RWPE1 (cell line): ENCODE measurements around the gene HOXA9.

Experiments
- CTCF ChIA-PET: fragments of 350-600 bp; sonication (Branson Sonifier 250); formaldehyde crosslinking; extraction: SDS; loops from one replicate; lab custom pipeline; 2021; lab: Yijun Ruan, JAX
- POLR2A ChIA-PET: fragments of 400-600 bp; formaldehyde crosslinking; extraction: SDS; loops from one replicate; lab custom pipeline; 2020; ENCODE audit warnings: antibody characterized with exemption; ENCODE audit not compliant: low non-redundant PET; lab: Yijun Ruan, JAX
- DNase-seq: peaks from one replicate; pipeline ENCODE4 v3.0.0; 2012; ENCODE audit warnings: low spot score
- H3K27ac ChIP-seq: fragments of 450-650 bp; 2 replicates; pipeline ENCODE4 v1.5.1; 2017
- TF ChIP-seq, protein P1 (sequence below): fragments of 450-650 bp; conservative IDR thresholded peaks from 2 replicates; pipeline ENCODE4 v1.5.1; 2017; ENCODE audit warnings: low read depth, mild to moderate bottlenecking

The HOXA9 gene

DNA sequence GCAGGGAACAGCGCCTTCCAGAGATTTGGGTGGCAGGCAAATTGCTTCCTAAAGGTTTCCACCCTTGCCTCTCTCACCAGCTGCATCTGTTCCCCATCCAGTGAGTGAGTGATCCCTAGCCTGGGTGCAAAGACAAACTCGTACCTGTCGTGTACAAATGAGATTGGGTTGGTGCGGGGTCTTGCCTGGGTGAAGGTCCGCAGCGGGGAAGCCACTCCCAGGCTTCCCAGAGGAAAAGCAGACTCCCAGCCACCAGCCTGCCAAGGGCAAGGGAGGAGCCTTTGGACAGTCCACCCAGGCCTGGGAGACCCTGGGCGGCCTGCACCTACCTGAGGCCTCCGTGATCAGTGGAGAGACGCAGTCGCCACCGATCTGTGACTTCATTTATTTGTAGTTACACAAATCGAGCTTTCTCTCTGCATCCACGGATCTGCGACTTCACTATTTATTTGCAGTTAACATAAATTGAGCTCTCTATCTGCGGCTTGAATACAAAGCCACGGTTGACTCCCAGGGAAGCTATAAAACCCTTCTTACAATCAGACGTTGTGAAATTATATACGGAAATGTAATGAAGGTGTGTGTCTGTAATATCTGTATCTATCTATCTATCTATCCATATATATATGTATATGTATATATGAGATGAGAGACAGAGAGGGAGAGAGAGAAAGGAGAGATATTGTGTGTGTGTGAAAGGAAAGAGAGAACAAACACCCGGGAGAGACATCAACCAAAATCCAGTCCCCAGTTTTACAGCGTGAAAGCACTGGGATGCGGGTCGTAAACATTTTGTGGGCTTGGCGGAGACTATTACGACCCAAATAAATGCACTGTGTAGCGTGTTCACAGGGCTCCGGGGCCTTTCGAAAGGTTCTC lies 5.8 kb downstream of the HOXA9 start:
- TF ChIP-seq, protein P1, sequence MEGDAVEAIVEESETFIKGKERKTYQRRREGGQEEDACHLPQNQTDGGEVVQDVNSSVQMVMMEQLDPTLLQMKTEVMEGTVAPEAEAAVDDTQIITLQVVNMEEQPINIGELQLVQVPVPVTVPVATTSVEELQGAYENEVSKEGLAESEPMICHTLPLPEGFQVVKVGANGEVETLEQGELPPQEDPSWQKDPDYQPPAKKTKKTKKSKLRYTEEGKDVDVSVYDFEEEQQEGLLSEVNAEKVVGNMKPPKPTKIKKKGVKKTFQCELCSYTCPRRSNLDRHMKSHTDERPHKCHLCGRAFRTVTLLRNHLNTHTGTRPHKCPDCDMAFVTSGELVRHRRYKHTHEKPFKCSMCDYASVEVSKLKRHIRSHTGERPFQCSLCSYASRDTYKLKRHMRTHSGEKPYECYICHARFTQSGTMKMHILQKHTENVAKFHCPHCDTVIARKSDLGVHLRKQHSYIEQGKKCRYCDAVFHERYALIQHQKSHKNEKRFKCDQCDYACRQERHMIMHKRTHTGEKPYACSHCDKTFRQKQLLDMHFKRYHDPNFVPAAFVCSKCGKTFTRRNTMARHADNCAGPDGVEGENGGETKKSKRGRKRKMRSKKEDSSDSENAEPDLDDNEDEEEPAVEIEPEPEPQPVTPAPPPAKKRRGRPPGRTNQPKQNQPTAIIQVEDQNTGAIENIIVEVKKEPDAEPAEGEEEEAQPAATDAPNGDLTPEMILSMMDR = no peak
- CTCF ChIA-PET = interaction anchor here (0.7 to 1.3 kb wide), 4 partner anchors 9 to 352 kb away, joined by 3 to 4 read pairs (median 3); no protein-coding TSS in a partner anchor
- DNase-seq = no peak
- H3K27ac ChIP-seq = peak overlapping the region; percentile 94
- POLR2A ChIA-PET = no interaction called here

DNA sequence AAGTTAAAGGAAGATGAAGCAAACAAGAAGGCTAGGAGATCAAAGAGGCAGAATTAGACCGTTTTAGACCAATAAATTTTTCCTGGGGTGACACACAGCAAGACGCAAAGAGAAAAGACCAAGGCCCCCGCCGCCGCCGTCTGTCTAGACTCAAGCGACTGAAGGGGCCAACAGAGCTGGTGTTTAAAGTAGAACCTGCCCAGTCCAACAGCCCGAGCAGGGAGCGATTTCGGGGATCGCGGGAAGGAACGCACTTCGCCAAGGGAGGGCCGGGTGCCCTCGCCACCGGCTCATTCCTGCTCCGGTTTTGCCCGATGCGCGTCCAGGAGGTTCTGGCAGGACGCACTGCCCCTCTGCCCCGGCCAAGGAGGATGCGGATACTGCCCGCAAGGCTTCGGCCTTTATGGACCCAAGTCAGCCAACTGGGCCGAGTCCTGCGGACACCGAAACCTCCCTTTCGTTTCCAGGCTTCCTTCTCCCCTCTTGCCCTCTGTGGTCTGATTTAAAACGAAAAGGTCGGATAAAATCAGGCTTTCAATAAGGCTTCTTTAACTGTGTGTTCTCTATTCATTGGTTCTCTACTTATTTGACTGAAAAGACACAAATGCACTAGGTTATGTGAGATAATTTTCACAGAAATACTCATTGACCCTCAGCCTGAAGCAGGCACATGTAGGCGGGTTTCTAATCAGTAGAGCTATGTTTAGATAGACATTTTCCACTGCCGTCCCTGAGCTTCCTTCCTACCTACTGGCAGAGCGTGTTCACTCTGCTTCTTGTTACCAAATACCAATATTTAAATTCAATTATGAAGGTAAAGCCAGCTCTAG lies 6.7 kb downstream of the HOXA9 start:
- TF ChIP-seq, protein P1 = no peak
- ChIA-PET POLR2A (no interaction called here), CTCF (interaction anchor here (0.7 to 1.3 kb wide), 4 partner anchors 8 to 75 kb away, joined by 3 to 4 read pairs (median 3); no protein-coding TSS in a partner anchor)
- DNase-seq = no peak
- H3K27ac ChIP-seq = peak overlapping the region; percentile 19; the same call in 1 of the 2 replicates

DNA sequence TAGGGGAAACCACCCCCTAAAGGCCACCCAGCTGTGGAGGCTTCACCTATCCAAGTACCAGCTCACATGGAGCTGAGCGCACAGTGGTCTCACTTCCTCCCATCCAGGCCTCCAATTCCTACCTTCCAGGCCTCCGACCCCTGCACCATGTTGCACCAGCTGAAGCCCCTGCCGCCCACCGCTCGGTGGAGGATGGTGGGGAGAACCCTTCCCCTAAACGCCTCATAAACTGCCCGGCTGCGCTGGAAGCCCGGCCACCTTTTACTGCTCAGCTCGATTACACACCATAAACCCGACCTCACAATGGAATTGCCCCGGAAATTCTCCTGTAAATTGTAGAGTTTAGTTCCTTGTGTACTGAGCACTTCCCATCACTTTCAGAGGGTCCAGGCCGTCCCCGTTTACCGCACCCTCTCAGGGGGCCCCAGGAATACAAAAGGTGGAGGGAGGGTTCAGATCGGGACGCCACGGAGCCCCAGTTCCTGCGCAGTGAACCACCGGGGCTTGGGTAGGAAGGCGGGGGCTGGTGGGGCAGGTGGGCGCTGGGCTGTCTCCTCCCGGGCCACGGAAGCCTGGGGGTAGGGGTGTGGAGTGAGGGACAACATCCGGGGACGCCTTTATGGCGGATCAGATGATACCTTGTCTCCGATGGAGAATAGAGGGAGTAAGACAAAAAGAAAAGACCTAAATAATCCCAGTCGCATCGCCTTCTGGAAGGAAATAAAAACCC lies 7.5 kb downstream of the HOXA9 start:
- POLR2A ChIA-PET = no interaction called here
- TF ChIP-seq, protein P1 = no peak
- H3K27ac ChIP-seq = peak overlapping the region; percentile 90
- CTCF ChIA-PET = interaction anchor here (0.7 kb wide), 1 partner anchor 14 kb away, joined by 3 read pairs; no protein-coding TSS in a partner anchor
- DNase-seq = no peak

DNA sequence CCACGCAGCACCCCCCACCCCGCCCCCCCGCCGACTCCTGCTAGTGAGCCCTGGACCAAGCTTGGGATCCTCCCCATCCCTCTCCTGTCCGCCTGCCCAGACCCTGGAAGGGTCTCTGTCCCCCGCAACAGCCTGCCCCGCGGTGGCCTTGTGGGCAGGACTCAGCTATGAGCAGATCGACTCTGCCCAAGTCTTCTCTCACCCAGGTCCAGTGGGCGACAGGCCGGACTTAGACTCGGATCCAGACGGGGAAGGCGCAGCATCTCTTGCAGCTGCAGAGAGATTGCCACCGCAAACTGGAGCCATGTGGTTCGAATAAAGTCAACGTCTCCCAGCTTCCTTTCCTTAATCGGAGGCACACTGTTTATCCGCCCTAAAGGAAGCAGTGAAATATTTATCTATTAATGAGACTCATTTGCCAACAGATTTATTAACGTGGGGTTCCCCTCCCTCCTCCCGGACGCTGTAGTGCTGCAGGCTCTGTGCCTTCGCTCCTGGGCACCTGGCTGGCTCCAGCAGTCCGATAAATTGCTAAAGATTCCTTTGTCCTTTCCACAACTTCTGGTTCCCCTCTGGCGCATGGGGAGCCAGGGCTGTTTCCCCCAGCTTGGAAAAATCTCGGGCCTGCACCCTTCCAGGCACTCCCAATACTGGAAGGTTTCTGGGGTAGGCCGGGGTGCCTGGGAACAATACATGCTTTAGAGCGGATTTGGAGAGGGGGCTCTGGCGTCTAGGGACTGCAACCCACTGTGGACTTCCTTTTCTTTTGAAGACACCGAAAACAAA lies 8.2 kb downstream of the HOXA9 start:
- ChIA-PET CTCF (interaction anchor here (1.1 to 1.4 kb wide), 2 partner anchors 13 to 489 kb away, joined by 3 to 6 read pairs; partner anchors contain the start of gene HOXA5), POLR2A (no interaction called here)
- H3K27ac ChIP-seq = peak overlapping the region; percentile 90
- no peak for DNase-seq
- TF ChIP-seq, protein P1 = no peak

DNA sequence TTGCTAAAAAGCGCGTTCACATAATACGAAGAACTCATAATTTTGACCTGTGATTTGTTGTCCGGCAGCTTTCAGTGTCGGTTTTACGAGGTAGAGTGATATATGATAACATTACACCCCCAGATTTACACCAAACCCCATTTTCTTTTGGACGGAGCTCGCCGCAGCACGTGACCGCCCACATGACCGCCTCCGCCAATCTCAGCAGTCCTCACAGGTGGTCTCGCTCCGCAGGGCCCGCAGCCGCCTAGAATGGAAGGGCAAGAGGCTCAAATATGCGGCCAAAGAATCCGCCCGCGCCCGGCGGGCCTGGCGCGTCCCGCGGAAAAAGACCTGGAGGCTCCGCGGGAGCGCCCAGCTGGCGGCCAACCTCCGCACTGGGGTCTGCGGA lies 8.8 kb downstream of the HOXA9 start, which contains the start of gene HOXA7:
HOXA7 (minus strand) TSS at position 168 of the 391 bp plus-strand sequence; CDS start at position 38, 130 bp downstream.
- DNase-seq = no peak
- TF ChIP-seq, protein P1 = no peak
- H3K27ac ChIP-seq = peak within 1 kb of the TSS; percentile 90
- ChIA-PET CTCF (interaction anchor here (1.1 to 1.4 kb wide), 2 partner anchors 13 to 489 kb away, joined by 3 to 6 read pairs; partner anchors contain the start of gene HOXA5), POLR2A (no interaction called here)
